HG03558 (cell line): Measurements from ENCODE around the gene TMBIM6.

Experiments
- ATAC-seq: cut with Tn5 transposase; IDR thresholded peaks from one replicate; pipeline ENCODE4 v1.9.1; 2021; ENCODE audit warnings: moderate number of reproducible peaks; ENCODE audit not compliant: unreplicated experiment; ENCODE audit errors: extremely low read depth

TMBIM6 gene

DNA sequence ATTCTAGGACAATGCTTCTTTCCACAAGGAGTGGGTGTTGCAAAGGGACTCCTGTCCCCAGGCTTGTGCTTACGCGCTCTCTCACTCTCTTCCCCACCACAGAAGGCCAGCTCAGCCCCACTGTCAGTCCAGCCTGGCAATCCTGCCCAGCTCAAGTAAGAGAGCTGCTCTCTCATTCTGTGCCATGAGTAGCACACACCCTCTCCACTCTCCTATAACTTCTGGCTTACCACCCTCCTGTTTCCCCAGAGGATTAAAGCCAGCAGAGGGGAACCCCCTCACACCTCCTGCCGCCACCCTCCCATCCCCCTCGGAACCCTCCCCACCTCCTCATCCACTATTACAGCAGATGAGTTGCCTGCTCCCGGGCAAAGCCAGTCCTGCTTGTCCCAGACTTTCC is 69.8 kb downstream of the TMBIM6 start:
- no peak for ATAC-seq

GRCh38 chr12:49811961-49812401 is 70.6 kb downstream of the TMBIM6 start:
- no peak for ATAC-seq

DNA sequence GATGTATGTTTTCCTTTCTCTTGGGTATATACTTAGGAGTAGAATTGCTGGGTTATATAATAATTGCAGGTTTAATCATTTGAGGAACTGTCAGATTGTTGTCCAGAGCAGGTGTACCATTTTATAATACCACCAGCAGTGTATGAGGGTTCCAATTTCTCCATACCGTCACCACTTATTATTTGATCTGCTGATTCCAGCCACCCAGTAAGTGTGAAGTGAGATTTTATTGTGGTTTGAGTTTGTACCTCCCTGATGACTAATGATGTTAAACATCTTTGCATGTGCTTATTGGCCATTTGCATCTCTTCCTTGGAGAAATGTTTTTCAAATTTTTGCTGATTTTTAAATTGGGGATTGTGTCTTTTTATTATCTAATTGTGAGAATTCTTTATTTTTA is 71.8 kb downstream of the TMBIM6 start:
- ATAC-seq = no peak
